Adrenal gland (tissue), 5 donors: ENCODE data around the gene HTR3B.

Source experiments
- POLR2A ChIP-seq, 2 donors: fragments of 450-650 bp; IDR thresholded peaks; one replicate each; pipeline ENCODE4 v1.6.1; 2017; ENCODE audit warnings: antibody characterized with exemption in 2 of 2, mild to moderate bottlenecking in 2 of 2, moderate library complexity in 1 of 2
- TF ChIP-seq, protein P1 (sequence below), 6 experiments: fragments of 450-650 bp in 4 of 6; fragments of 200-600 bp in 2 of 6; sonication (generic) in 1 of 6; IDR thresholded peaks; 1 replicate in 5 of 6; 2 replicates in 1 of 6; pipeline versions ENCODE4 v1.5.1 to v1.8.0; 2016 to 2021; ENCODE audit warnings: antibody characterized with exemption in 6 of 6, mild to moderate bottlenecking in 2 of 6, moderate library complexity in 1 of 6
- donor health status: DM: no; HTN: no; CAD: no.

GRCh38 chr11:113901141-113901540 lies 3.5 kb upstream of the HTR3B start:
- TF ChIP-seq, protein P1, sequence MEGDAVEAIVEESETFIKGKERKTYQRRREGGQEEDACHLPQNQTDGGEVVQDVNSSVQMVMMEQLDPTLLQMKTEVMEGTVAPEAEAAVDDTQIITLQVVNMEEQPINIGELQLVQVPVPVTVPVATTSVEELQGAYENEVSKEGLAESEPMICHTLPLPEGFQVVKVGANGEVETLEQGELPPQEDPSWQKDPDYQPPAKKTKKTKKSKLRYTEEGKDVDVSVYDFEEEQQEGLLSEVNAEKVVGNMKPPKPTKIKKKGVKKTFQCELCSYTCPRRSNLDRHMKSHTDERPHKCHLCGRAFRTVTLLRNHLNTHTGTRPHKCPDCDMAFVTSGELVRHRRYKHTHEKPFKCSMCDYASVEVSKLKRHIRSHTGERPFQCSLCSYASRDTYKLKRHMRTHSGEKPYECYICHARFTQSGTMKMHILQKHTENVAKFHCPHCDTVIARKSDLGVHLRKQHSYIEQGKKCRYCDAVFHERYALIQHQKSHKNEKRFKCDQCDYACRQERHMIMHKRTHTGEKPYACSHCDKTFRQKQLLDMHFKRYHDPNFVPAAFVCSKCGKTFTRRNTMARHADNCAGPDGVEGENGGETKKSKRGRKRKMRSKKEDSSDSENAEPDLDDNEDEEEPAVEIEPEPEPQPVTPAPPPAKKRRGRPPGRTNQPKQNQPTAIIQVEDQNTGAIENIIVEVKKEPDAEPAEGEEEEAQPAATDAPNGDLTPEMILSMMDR (IDR thresholded peaks at IDR 0.05): no peak
- no peak for TF ChIP-seq POLR2A (IDR thresholded peaks at IDR 0.05)
